Ovary (tissue), 3 donors: ENCODE measurements around the gene TRPV4.

Experiments used
- CTCF ChIP-seq, 3 donors: fragments of 450-650 bp in 2 of 3; fragments of 200-600 bp in 1 of 3; IDR thresholded peaks; one replicate each; pipeline versions ENCODE4 v1.5.1 to v1.8.0; 2016 to 2022; ENCODE audit warnings: antibody characterized with exemption in 3 of 3, mild to moderate bottlenecking in 1 of 3
- EP300 ChIP-seq: sonication (generic); formaldehyde crosslinking; IDR thresholded peaks from one replicate; pipeline ENCODE4 v1.6.1; 2017; ENCODE audit warnings: antibody characterized with exemption
- POLR2A ChIP-seq: fragments of 450-650 bp; IDR thresholded peaks from one replicate; pipeline ENCODE4 v1.6.1; 2017; ENCODE audit warnings: antibody characterized with exemption, mild to moderate bottlenecking, moderate library complexity
- donor health status: DM: no; HTN: no; CAD: no.

DNA sequence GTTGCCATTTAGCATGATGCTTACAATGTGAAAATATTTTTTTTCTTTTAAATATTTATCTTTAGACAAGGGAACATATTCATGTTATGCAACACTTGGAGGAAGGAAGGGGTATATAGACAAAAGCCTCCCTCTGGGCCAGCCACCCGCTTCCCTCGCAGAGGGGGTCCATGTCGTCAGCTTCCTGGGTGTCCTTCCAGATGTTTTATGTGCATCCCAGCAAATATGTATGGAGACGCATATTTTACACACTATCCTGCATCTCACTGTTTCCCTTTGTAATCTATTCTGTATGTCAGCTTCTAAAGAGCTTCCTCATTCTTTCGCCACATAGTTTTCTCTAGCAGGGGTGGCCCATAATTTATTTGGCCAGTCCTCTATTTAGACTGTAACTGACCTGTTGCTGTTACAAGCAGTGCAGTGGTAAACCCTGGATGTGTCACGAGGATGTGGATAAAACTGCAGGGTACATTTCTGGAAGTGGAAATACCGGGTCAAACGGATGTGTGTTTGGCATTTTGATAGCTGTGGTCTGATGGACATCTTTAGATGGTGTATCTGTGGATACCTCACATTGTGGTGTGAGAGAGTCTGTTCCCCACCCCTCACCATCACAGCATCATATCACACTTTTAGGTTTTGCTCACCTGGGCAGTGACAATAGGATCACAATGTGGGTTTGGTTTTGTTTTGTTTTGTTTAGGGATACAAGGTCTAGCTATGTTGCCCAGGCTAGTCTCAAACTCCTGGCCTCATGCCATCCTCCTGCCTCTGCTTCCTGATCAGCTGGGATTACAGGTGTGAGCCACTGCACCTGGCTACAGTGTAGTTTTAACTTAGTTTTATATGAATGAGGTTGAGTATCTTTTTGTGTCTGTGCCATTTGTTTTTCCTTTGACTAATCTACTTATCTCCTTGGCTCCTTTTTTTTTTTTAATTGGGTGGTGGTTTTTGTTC is 87.9 kb downstream of the TRPV4 start:
- TF ChIP-seq POLR2A (no peak), CTCF (IDR thresholded peaks at IDR 0.05) (no peak), EP300 (no peak)
